ENCODE data around the gene GPR62. TPM values are rescaled to one million over a fixed set of nuclear protein-coding genes. Genes with fewer than 3 reads are reported as not detected.

GPR62 gene
- total and polyA plus RNA-seq, 2 of the 8 experiments (the other 6 are each of a cell fraction or from before 2014, with no cell fraction given), result 0.22 to 0.29 TPM

GRCh38 chr3:51957520-51958205 lies 2.5 kb downstream of the GPR62 start:
- H3K4me1 ChIP-seq (replicated peaks in 1 of 4; ENCODE audit: control insufficient read depth in 3 of 4, insufficient read depth in 4 of 4, low read length in 3 of 4), result peaks cover 0 to 15% (median 7%) of the 10 kb centered on the region in 4 experiments; a peak in 6 of 7 replicates
- peaks cover 15 to 40% (median 35%) of the 10 kb centered on the region in 4 experiments for H3K27me3 ChIP-seq (replicated peaks in 1 of 4; ENCODE audit: control insufficient read depth in 3 of 4, extremely low read depth in 1 of 4, insufficient read depth in 3 of 4, low read length in 3 of 4)
- H3K27ac ChIP-seq (ENCODE audit: low read depth, low read length), result no peak overlapping the region
- H3K36me3 ChIP-seq (ENCODE audit: control insufficient read depth in 2 of 4, insufficient read depth in 4 of 4, low read length in 3 of 4), result no peaks in the 10 kb centered on the region
- H3K56ac ChIP-seq (replicated peaks; ENCODE audit: insufficient read length, low read depth, low read length), result no peak overlapping the region
- H3K23me2 ChIP-seq (ENCODE audit: low read depth, low read length), result peaks cover 8% of the 10 kb centered on the region; the same call in 1 of the 2 replicates
- no peak overlapping the region for H3K4me2 ChIP-seq (ENCODE audit: insufficient read depth in 1 of 2, low read depth in 2 of 2, low read length in 2 of 2)
- CTCF ChIA-PET (ENCODE audit: partially characterized antibody), result interaction anchor here (0.7 to 6.2 kb wide), 15 partner anchors 8 to 1415 kb away, joined by 3 to 64 read pairs (median 4); partner anchors contain the start of genes ABHD14A, ABHD14B, ACY1 and PARP3
- no peak overlapping the region for H2BK120ac ChIP-seq (replicated peaks; ENCODE audit: low read depth, low read length)
- WGBS, 2 experiments (ENCODE audit: extremely low coverage in 1 of 2, insufficient coverage in 1 of 2, insufficient read length in 1 of 2, insufficient replicate concordance in 2 of 2, low coverage in 1 of 2, low lambda C conversion rate in 2 of 2, missing lambda C conversion rate in 1 of 2), result 92% methylated on average over 15 of the region's 15 CpGs; no CpG with 5 or more reads in 1 of the 2 experiments
- no peak overlapping the region for H2BK12ac ChIP-seq (ENCODE audit: low read depth, low read length)
- no peak overlapping the region for H3K9ac ChIP-seq (replicated peaks in 1 of 4; ENCODE audit: extremely low read depth in 1 of 4, low read depth in 3 of 4, low read length in 3 of 4)
- no peaks in the 10 kb centered on the region for H3K9me3 ChIP-seq (ENCODE audit: insufficient read depth in 2 of 2, low read depth in 1 of 2, low read length in 1 of 2)
- H3K4ac ChIP-seq (replicated peaks; ENCODE audit: insufficient read length, low read depth, low read length), result no peak overlapping the region
- POLR2A ChIA-PET (ENCODE audit: partially characterized antibody), result interaction anchor here (0.9 to 29.3 kb wide), 5 partner anchors 11 to 26 kb away, joined by 3 to 923 read pairs (median 4); partner anchors contain the start of genes ABHD14A, ABHD14B, ACY1 and PARP3
- no peak overlapping the region for H2BK20ac ChIP-seq (ENCODE audit: low read length)
- H3K18ac ChIP-seq (ENCODE audit: extremely low read depth, low read length), result no peak overlapping the region
- H4K20me1 ChIP-seq (replicated peaks in 1 of 2; ENCODE audit: control insufficient read depth in 1 of 2, insufficient read depth in 2 of 2, low read length in 2 of 2), result peaks cover 0 to 4% of the 10 kb centered on the region in 2 experiments
- H2BK15ac ChIP-seq (ENCODE audit: low read length), result no peak overlapping the region
- H3K79me2 ChIP-seq (ENCODE audit: control insufficient read depth in 1 of 2, insufficient read depth in 2 of 2, low read length in 2 of 2), result no peaks in the 10 kb centered on the region
- DNase-seq (ENCODE audit: low read depth in 1 of 2, low spot score in 2 of 2) (no peak), FAIRE-seq (no peak)
- H2AFZ ChIP-seq (ENCODE audit: low read length), result no peak overlapping the region
- no peak overlapping the region for H4K5ac ChIP-seq (ENCODE audit: insufficient read length, low read depth, low read length)
- H3K23ac ChIP-seq (ENCODE audit: insufficient read length), result no peak overlapping the region
- no peak overlapping the region for H2BK5ac ChIP-seq (ENCODE audit: low read depth, low read length)
- no peak overlapping the region; the same call in 1 of the 2 replicates for H4K8ac ChIP-seq (ENCODE audit: extremely low read depth, insufficient read depth, low read length)
- H3K79me1 ChIP-seq (ENCODE audit: low read depth, low read length), result no peaks in the 10 kb centered on the region
- H4K91ac ChIP-seq (replicated peaks; ENCODE audit: insufficient read length, low read length), result no peak overlapping the region
- H3K4me3 ChIP-seq (ENCODE audit: extremely low read depth in 1 of 4, insufficient read depth in 2 of 4, low read depth in 3 of 4, low read length in 4 of 4), result no peak overlapping the region
- H3K14ac ChIP-seq (ENCODE audit: insufficient read length), result no peak overlapping the region
- H2AK5ac ChIP-seq (ENCODE audit: low read depth, low read length), result no peak overlapping the region
- TF ChIP-seq JUND (IDR thresholded peaks at IDR 0.05; ENCODE audit: low read length), result no peak
- TF ChIP-seq CBX5 (IDR thresholded peaks at IDR 0.05; ENCODE audit: low read depth, low read length), result no peak
- no peak for TF ChIP-seq SP2 (IDR thresholded peaks at IDR 0.05; ENCODE audit: low read length)
- no peak for TF ChIP-seq RFX5 (IDR thresholded peaks at IDR 0.05; ENCODE audit: borderline replicate concordance, low read depth, low read length)
- TF ChIP-seq NANOG (IDR thresholded peaks at IDR 0.05; ENCODE audit: insufficient read depth, low read depth, low read length, poor library complexity, severe bottlenecking), result no peak
- TF ChIP-seq TAF7 (optimal IDR thresholded peaks at IDR 0.05; ENCODE audit: borderline replicate concordance, low read depth, low read length), result no peak
- TF ChIP-seq SIRT6 (IDR thresholded peaks at IDR 0.05; ENCODE audit: low read length), result no peak

All from H1 (cell line).